Measurements from ENCODE around the gene CA10.

CA10 gene

GRCh38 chr17:51799240-51799639 is 359.3 kb downstream of the CA10 start:
- Histone ChIP-seq H3K4me1 (peaks cover 5 to 20% (median 14%) of the 10 kb centered on the region in 10 experiments; a peak in 16 of 20 replicates), H3K9me3 (replicated peaks in 1 of 11) (no peaks in the 10 kb centered on the region), H3K27ac (no peak overlapping the region), H3K9ac (no peak overlapping the region), H3K36me3 (no peaks in the 10 kb centered on the region), H3K27me3 (no peaks in the 10 kb centered on the region), H3K4me3 (no peak overlapping the region), H4K20me1 (no peaks in the 10 kb centered on the region), H3K4me2 (no peak overlapping the region)
- TF ChIP-seq Cebpa-rat (IDR thresholded peaks at IDR 0.05), result no peak

- TF ChIP-seq Cebpa-rat (IDR thresholded peaks at IDR 0.05), result no peak
- no peaks in the 10 kb centered on the region for H3K27me3 ChIP-seq
Measured at GRCh38 chr17:51797150-51797549, 361.4 kb downstream of the CA10 start.

GRCh38 chr17:51796026-51796425 is 362.5 kb downstream of the CA10 start:
- no peak for TF ChIP-seq Cebpa-rat (IDR thresholded peaks at IDR 0.05)
- Histone ChIP-seq H3K4me1 (peaks cover 3 to 10% (median 4%) of the 10 kb centered on the region in 10 experiments; a peak in 15 of 20 replicates), H3K36me3 (no peaks in the 10 kb centered on the region), H3K4me3 (no peak overlapping the region), H4K20me1 (no peaks in the 10 kb centered on the region), H3K27ac (no peak overlapping the region), H3K4me2 (no peak overlapping the region), H3K27me3 (no peaks in the 10 kb centered on the region), H3K9me3 (replicated peaks in 1 of 11) (no peaks in the 10 kb centered on the region), H3K9ac (no peak overlapping the region)

More at GRCh38 chr17:51797150-51797549, 361.4 kb downstream of the CA10 start:
- Histone ChIP-seq H3K4me2 (no peak overlapping the region), H3K27ac (no peak overlapping the region), H3K9ac (no peak overlapping the region), H3K4me1 (peaks cover 5 to 16% (median 14%) of the 10 kb centered on the region in 10 experiments; a peak in 16 of 20 replicates), H3K4me3 (no peak overlapping the region), H3K36me3 (no peaks in the 10 kb centered on the region), H4K20me1 (no peaks in the 10 kb centered on the region), H3K9me3 (replicated peaks in 1 of 11) (no peaks in the 10 kb centered on the region)

DNA sequence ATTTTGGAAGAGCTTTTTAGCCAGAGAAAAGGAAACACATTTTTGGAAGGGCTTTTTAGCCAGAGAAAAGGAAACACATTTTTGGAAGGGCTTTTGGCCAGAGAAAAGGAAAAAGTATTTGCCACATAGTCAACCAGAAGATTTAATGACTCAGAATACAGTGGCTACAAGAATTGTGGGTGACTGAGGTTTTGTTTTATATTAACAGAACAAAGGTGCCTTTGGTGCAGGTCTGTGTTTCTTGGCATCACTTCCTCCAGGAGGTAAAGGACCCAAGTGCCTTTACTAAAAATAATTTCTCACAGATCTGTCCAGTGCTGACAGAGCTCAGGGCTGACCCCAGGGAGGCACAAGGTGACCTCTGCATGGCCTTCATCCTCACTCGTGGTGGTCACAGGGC is 363.1 kb downstream of the CA10 start:
- Histone ChIP-seq H3K9ac (no peak overlapping the region), H3K4me2 (peak overlapping the region in 2 of 11 experiments; percentile 12 to 21; a peak in 1 of 22 replicates), H3K9me3 (replicated peaks in 1 of 11) (no peaks in the 10 kb centered on the region), H3K4me1 (peaks cover 0 to 10% (median 0%) of the 10 kb centered on the region in 10 experiments; a peak in 3 of 20 replicates), H3K4me3 (no peak overlapping the region), H3K27me3 (no peaks in the 10 kb centered on the region), H3K27ac (no peak overlapping the region), H3K36me3 (no peaks in the 10 kb centered on the region), H4K20me1 (no peaks in the 10 kb centered on the region)
- no peak for TF ChIP-seq Cebpa-rat (IDR thresholded peaks at IDR 0.05)

DNA sequence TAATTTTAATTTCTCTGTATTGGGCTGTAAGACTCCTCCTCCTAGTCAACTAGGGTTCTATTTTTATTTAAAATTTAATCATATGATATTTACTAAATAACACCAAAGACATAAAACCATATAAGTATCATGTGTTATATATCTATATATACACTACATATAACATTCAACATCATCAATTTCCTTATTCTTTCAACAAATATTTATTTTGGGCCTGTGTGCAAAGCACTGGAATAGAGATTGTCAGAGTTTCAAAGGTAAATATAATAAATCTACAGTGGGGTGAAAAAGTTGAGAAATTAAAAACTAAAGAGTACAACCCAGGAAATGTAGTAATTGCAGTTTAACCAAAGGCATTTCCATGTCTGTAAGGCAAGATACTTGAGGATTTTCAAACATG is 364.0 kb downstream of the CA10 start:
- H3K36me3 ChIP-seq, result no peaks in the 10 kb centered on the region
- H3K27me3 ChIP-seq, result no peaks in the 10 kb centered on the region
- TF ChIP-seq Cebpa-rat (IDR thresholded peaks at IDR 0.05), result no peak
- H3K4me1 ChIP-seq, result peaks cover 0 to 10% (median 0%) of the 10 kb centered on the region in 10 experiments; a peak in 2 of 20 replicates
- H3K9me3 ChIP-seq (replicated peaks in 1 of 11), result no peaks in the 10 kb centered on the region
- H3K4me2 ChIP-seq, result peak overlapping the region in 1 of 11 experiments; percentile 12; a peak in 2 of 22 replicates
- no peak overlapping the region for H3K9ac ChIP-seq
- no peak overlapping the region for H3K4me3 ChIP-seq
- no peaks in the 10 kb centered on the region for H4K20me1 ChIP-seq
- no peak overlapping the region for H3K27ac ChIP-seq

GRCh38 chr17:51793686-51794085 is 364.8 kb downstream of the CA10 start:
- Histone ChIP-seq H4K20me1 (no peaks in the 10 kb centered on the region), H3K4me1 (peaks cover 0 to 10% (median 0%) of the 10 kb centered on the region in 10 experiments; a peak in 2 of 20 replicates), H3K4me2 (no peak overlapping the region), H3K27ac (no peak overlapping the region), H3K9me3 (replicated peaks in 1 of 11) (no peaks in the 10 kb centered on the region), H3K36me3 (no peaks in the 10 kb centered on the region), H3K4me3 (no peak overlapping the region), H3K9ac (no peak overlapping the region), H3K27me3 (no peaks in the 10 kb centered on the region)
- TF ChIP-seq Cebpa-rat (IDR thresholded peaks at IDR 0.05), result no peak

DNA sequence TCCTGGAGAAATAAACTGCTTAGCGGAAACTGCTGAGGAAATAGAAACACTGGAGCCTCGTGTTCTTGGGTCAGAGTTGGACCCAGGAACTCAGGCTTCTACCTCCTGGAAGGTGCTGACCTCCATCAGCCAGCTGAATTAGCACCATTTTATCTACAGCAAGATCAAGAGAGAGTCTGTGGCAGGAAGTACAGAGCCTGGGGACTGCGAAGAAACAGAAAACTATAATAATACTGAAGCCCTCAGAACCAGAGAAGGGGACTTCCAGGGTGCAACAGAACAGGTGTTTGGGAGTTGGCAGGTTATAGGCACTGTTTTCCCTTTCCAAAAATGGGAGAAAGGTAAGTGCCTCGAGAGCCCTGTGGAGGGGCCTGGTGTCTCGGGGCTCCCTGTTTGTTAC is 379.7 kb downstream of the CA10 start:
- H3K4me1 ChIP-seq, result no peaks in the 10 kb centered on the region
- no peaks in the 10 kb centered on the region for H3K9me3 ChIP-seq (replicated peaks in 1 of 11)
- H3K4me3 ChIP-seq, result no peak overlapping the region
- TF ChIP-seq Cebpa-rat (IDR thresholded peaks at IDR 0.05), result no peak
- H3K27ac ChIP-seq, result no peak overlapping the region
- H3K36me3 ChIP-seq, result no peaks in the 10 kb centered on the region
- H3K9ac ChIP-seq, result no peak overlapping the region
- H4K20me1 ChIP-seq, result no peaks in the 10 kb centered on the region
- no peak overlapping the region for H3K4me2 ChIP-seq
- H3K27me3 ChIP-seq, result no peaks in the 10 kb centered on the region

- Histone ChIP-seq H3K4me1 (peaks cover 0 to 14% (median 0%) of the 10 kb centered on the region in 10 experiments; a peak in 7 of 20 replicates), H3K9ac (no peak overlapping the region), H3K36me3 (no peaks in the 10 kb centered on the region), H4K20me1 (no peaks in the 10 kb centered on the region), H3K4me3 (no peak overlapping the region), H3K27me3 (no peaks in the 10 kb centered on the region), H3K9me3 (replicated peaks in 1 of 11) (no peaks in the 10 kb centered on the region), H3K4me2 (peak overlapping the region in 2 of 11 experiments; percentile 15 to 28; a peak in 2 of 22 replicates), H3K27ac (no peak overlapping the region)
- TF ChIP-seq Cebpa-rat (IDR thresholded peaks at IDR 0.05), result no peak
Measured at GRCh38 chr17:51770027-51770759, 388.3 kb downstream of the CA10 start.

GRCh38 chr17:51769231-51769630 is 389.3 kb downstream of the CA10 start:
- Histone ChIP-seq H3K36me3 (no peaks in the 10 kb centered on the region), H3K4me3 (no peak overlapping the region), H3K9me3 (replicated peaks in 1 of 11) (no peaks in the 10 kb centered on the region), H3K27me3 (no peaks in the 10 kb centered on the region), H3K27ac (no peak overlapping the region), H3K9ac (no peak overlapping the region), H3K4me2 (peak overlapping the region in 5 of 11 experiments; percentile 12 to 50 (median 28); a peak in 4 of 22 replicates), H4K20me1 (no peaks in the 10 kb centered on the region), H3K4me1 (peaks cover 0 to 14% (median 0%) of the 10 kb centered on the region in 10 experiments; a peak in 7 of 20 replicates)
- no peak for TF ChIP-seq Cebpa-rat (IDR thresholded peaks at IDR 0.05)

GRCh38 chr17:51768706-51769105 is 389.8 kb downstream of the CA10 start:
- Histone ChIP-seq H3K4me2 (peak overlapping the region in 3 of 11 experiments; percentile 20 to 50 (median 42); a peak in 4 of 22 replicates), H3K27me3 (no peaks in the 10 kb centered on the region), H3K4me3 (no peak overlapping the region), H3K9me3 (replicated peaks in 1 of 11) (no peaks in the 10 kb centered on the region), H3K4me1 (peaks cover 0 to 14% (median 0%) of the 10 kb centered on the region in 10 experiments; a peak in 7 of 20 replicates), H3K36me3 (no peaks in the 10 kb centered on the region), H3K27ac (no peak overlapping the region), H3K9ac (no peak overlapping the region), H4K20me1 (no peaks in the 10 kb centered on the region)
- no peak for TF ChIP-seq Cebpa-rat (IDR thresholded peaks at IDR 0.05)
